ENCODE data around the gene UPK3B.
"Not testable (repeated sequence)": the region's sequence is repeated elsewhere in the genome, so short reads cannot be mapped to it uniquely, and the experiment has no call there.

UPK3B gene

DNA sequence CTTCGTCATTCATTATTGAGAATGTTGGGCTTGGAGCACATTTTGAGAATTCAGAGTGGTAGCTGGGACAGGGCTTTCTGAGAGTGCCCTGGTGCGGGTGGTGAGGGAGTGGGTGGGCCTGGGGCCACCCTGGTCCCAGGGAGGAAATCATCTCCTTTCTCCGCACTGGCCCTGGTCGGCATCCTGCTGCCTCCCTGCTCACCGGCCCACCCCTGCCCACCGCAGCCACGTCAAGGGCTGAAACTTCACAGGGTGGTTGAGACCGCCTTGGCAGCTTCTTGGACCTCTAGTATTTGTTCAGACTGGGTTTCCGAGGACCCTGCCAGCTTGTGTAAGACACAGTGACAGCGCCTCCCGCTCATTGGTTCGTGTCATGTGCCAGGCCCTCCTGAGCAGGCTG is 25.9 kb upstream of the UPK3B start:
- not testable (repeated sequence) for H3K4me3 ChIP-seq (ENCODE audit: control insufficient read depth, low read depth, low read length); DNase-seq (ENCODE audit: low read depth)

DNA sequence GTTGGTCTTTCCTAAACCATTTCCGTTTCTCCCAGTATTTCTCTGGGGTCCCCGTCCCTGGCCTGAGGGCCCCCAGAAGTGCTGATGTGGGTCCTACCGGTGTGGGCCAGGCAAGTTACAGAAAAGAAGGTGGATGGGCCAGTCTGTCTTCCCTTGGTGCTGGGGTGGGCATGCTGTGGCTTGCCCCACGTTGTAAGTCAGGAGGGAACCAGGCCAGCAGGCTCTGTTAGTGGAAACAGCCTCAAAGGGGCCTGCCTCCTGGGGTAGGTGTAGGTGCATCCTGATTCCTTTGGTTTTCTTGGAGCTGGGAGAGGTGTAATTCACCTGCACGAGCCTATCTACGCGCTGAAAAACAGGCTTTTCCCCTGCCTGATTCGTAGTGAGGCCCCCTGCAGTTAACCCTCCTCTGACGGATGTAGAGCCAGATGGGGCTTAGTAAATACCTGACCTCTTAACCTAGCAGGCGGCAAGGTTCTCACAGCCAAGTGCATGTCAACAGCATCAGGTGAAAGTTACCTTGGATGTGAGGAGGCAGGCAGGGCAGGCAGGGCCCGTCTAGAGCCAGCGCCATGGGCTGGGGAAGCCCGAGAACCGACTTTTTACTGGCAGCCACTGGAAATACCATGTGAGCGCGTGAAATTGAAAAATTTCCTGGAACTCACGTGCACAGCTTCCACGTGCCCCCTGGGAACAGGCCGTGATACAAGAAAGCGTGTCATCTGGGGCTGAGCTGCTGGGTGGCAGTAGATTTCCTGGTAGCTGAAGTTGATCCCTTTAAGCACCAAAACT is 24.3 kb upstream of the UPK3B start:
- not testable (repeated sequence) for H3K4me3 ChIP-seq (ENCODE audit: control insufficient read depth, low read depth, low read length); DNase-seq (ENCODE audit: low read depth)

DNA sequence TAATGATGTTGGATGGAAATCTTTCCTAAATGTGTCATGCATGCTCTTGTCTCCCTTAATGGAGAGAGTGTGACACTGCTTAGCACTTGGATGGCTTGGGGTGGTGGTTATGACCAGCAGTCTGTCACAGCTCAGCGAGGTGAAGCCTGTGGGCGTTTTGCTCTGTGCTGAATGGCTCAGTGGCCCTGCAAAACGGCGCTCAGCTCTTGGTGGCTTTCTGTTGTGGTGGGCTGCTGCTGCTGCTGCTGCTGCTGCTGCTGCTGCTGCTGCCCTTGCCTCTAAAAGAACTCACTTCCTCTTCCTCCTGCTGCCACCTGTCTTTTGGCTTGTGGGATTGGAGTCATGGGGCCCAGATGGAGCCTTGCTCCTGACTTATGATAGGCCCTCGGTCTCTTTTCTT is 23.7 kb upstream of the UPK3B start:
- DNase-seq (ENCODE audit: low read depth): not testable (repeated sequence)

DNA sequence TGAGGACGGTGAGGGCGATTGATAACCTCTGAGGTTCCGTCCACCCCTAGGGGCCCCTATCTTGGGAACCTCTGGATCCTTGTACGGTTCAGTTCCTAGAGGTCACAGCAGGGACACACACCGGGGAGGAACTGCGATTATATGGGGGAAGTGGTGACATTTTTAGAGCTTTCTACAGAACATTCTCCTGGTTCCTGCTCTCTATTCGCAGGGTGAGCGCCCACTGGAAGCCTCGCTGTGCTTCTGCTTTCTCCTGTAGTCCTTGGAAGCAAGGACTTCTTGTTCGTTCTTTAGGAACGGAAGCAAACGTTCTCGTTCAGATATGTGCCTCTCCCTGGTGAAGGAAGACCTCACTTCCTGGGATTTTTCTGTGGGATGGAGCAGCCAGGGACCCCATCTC is 22.4 kb upstream of the UPK3B start:
- DNase-seq (ENCODE audit: low read depth): not testable (repeated sequence)

More for the DNA sequence above, 23.7 kb upstream of the UPK3B start:
- H3K4me3 ChIP-seq (ENCODE audit: control insufficient read depth, low read depth, low read length): not testable (repeated sequence)

DNA sequence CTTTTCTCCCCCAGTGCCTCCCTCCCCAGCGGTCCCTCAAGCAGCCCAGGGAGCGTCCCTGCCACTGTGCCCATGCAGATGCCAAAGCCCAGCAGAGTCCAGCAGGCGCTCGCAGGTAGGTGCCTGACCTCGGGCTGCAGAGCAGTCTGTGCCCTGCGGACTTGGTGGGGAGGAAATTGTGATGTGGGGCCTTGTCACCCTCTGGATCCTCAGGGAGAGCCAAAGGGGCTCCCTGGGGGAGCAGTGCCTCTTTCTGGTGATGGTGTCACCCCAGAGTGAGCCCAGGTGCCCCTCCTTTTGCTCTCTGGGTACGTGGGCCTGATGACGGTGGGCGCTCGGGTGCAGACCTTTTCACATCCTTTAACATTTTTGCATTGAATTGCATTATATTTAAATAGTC is 18.2 kb upstream of the UPK3B start:
- not testable (repeated sequence) for H3K4me3 ChIP-seq (ENCODE audit: control insufficient read depth, low read depth, low read length); DNase-seq (ENCODE audit: low read depth)

More for the DNA sequence above, 22.4 kb upstream of the UPK3B start:
- not testable (repeated sequence) for H3K4me3 ChIP-seq (ENCODE audit: control insufficient read depth, low read depth, low read length)

DNA sequence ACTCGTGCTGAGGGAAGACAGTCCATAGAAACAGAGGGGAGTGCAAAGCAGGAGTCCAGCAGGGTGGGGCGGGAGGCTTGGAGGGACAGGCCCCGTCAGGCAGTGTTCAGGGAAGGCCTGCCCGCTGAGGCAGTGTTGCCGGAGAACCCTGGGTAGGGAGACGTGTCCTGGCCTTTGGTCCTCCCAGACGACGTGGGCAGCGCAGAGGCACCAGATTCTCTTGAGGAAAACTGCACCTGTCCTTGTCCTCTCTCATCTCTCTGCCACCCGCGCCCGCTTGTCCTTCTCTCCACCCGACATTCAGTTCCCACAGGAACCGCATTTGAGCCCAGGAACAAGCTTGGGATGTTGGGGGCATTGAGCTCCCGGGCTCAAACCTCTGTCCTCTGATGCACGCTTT is 14.6 kb upstream of the UPK3B start:
- not testable (repeated sequence) for DNase-seq (ENCODE audit: low read depth); H3K4me3 ChIP-seq (ENCODE audit: control insufficient read depth, low read depth, low read length)

DNA sequence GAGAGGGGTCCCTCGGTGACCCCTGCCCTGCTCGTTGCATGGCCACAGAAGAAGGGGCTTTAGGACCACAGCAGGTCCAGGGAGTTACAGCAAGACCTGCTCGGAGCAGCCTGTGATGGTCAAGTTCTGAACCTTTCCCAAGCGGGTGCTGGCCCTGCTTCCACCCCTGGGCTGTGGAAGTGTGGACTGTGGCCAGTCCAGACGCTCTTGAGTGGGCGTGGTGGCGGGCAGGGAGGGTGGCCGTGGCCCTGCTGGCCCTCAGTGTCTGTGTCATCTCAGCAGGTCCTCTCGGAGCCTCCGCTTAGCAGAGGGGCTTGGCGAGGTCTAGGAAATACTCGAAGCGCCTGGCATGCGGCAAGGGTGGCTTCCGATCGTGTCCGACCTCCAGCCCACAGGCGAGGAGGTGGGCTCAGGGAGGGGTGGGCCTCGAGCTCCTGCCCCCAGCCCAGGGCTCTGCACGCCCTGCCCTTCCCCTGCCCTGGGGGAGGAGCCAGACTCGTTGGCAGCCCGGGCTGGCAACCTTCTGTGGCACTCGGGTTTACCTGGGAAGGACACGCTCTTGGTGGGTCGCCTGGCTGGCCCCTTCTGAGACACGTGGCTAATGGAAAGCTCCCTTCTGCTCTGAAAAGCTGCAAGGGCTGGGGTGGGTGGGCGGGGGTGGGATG is 12.3 kb upstream of the UPK3B start:
- not testable (repeated sequence) for H3K4me3 ChIP-seq (ENCODE audit: control insufficient read depth, low read depth, low read length)

DNA sequence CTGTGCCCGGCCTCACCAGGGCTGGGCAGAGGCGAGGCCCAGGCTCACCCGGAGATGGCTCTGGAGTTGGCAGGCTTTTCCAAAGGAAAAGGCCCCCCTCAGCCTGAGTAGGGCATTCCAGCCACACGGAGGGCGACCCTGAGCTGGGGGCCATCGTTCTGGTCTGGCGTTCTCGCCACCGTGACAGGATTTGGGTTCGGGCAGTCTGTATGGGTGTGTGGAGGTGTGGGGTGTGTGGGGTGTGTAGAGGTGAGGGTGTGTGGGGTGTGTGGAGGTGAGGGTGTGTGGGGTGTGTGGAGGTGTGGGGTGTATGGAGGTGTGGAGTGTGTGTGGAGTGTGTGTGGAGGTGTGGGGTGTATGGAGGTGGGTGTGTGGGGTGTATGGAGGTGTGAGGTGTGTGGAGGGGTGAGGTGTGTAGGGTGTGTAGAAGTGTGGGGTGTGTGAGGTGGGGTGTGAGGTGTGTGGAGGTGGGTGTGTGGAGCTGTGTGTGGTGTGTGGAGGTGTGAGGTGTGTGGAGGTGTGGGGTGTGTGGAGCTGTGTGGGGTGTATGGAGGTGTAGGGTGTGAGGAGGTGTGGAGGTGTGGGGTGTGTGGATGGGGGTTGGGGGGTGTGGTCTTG is 11.7 kb upstream of the UPK3B start:
- not testable (repeated sequence) for H3K4me3 ChIP-seq (ENCODE audit: control insufficient read depth, low read depth, low read length); DNase-seq (ENCODE audit: low read depth)

More for the DNA sequence above, 12.3 kb upstream of the UPK3B start:
- not testable (repeated sequence) for DNase-seq (ENCODE audit: low read depth)

DNA sequence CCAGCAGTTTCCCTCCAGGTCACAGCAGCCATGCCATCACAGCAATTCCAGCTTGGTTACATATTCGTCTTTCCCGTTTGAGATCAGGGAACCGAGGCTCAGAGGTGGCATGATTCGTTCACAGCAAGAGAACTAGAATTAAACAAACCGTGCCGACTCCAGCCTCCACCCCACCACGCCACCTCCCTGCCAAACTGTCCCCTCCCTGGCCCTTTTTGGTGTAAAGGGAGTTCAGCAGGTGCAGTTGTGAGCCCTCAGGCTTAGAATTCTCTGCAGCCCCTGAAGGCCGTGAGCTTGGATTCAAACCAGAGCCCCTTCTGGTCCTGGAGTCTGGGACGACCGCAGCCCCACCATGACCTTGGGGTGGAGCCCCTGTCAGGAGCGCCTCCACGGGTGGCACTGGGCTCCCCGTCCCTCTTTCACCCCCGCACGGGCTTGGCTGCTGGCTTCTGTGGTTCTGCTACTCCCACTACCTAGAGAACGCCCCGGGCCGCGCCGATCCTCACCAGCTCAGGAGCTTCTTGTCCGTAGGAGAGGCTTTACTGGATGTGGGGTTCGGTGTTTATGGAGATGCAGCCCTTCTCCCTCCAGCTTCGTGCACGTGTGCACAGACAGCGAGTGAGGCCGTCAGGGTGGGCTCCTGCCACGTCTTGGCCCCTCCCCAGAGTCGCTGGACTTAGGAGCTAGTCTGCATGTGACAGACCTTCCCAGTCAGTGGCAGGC is 11.0 kb upstream of the UPK3B start:
- DNase-seq (ENCODE audit: low read depth); H3K4me3 ChIP-seq (ENCODE audit: control insufficient read depth, low read depth, low read length): not testable (repeated sequence)

DNA sequence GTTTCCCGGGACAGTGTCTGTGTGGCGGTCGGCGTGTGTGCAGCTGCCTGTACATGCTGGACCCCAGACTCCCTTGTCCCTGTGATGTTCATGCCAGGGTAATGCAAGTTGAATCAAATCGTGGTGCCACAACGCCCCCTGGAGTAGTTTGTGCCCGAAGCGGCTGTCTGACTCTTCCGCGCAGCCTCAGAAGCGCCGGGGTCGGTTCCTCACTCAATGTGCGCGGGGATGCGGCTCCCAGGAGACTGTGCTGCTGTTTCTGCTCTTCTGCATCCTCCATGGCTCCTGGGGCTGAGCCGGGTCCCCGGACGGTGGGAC is 10.5 kb upstream of the UPK3B start:
- H3K4me3 ChIP-seq (ENCODE audit: control insufficient read depth, low read depth, low read length); DNase-seq (ENCODE audit: low read depth): not testable (repeated sequence)

DNA sequence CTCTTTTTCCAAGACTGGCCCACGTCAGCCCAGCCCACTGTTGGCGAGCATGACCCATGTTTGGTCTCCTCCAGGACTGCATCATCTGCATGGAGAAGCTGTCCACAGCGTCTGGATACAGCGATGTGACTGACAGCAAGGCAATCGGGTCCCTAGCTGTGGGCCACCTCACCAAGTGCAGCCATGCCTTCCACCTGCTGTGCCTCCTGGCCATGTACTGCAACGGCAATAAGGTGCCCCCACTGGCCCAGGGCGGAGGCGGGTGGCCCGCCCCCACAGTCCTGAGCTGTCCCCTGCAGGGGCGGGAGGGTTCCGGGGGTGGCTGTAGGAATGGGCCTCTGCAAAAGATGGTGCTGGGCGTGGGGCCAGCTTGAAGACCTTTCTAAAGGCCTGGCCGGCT is 8.1 kb upstream of the UPK3B start:
- not testable (repeated sequence) for DNase-seq (ENCODE audit: low read depth); H3K4me3 ChIP-seq (ENCODE audit: control insufficient read depth, low read depth, low read length)

DNA sequence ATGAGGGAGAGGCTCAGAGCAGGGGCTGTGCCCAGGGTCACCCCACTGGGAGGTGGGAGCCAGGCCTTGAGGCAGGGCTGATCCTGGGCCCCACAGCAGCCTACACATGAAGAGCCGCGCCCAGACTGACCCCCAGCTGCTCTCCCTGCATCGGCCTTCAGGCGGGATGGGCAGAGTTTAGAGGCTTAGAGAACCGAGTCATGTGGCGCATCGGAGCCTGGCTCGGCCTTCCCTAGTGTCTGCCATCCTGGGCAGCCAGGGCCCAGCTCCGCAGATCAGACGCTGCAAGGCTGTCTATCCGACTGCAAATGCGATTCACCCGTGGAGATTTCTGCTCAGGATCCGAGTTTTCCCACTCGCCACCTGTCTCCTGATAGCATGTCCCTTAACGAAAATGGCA is 7.5 kb upstream of the UPK3B start:
- H3K4me3 ChIP-seq (ENCODE audit: control insufficient read depth, low read depth, low read length); DNase-seq (ENCODE audit: low read depth): not testable (repeated sequence)

DNA sequence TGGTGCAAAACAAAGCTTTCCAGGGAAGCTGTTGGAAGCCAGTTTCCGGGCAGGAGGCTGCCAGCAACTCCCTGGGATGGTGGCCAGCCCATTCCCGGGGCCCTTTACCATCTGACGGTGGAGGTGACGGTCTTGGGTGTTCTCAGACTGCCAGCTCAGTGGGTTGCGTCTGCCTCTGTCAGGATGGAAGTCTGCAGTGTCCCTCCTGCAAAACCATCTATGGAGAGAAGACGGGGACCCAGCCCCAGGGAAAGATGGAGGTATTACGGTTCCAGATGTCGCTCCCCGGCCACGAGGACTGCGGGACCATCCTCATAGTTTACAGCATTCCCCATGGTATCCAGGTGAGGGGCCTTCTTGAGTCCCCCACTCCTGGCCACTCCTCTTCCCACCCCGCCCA is 7.1 kb upstream of the UPK3B start:
- not testable (repeated sequence) for DNase-seq (ENCODE audit: low read depth); H3K4me3 ChIP-seq (ENCODE audit: control insufficient read depth, low read depth, low read length)

DNA sequence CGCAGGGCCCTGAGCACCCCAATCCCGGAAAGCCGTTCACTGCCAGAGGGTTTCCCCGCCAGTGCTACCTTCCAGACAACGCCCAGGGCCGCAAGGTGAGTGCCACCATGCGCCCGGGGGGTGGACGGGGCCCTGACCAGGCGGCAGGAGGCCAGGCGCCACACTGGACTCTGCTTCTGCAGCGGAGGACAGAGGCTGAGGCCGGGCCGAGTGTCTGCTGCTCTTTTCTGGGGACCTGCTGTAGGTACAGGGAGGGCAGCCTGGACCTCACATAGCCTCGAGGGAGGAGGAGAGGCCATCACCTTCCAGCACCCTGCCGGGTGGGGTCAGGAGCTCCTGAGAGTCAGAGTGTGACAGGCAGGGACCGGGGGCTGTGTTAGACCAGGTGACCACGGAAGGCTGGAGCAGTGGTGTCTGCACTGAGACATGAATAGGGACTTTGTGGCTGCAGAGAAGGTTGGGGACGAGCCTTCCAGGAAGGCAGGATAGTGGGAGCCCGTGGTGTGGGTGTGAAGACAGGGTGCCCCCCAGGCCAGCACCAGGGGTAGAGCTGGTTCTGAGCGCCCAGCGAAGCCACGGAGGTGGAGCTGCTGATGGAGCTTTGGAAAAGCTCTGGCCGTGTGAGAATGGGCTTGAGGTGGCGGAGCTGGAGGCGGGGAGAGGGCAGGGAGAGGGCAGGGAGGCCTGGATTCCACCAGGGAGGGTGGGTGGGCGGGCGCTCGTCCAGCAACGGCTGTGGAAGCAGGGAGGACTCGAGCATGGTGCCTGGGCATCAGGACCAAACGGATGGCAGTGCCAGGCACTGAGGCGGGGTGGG is 5.8 kb upstream of the UPK3B start:
- not testable (repeated sequence) for H3K4me3 ChIP-seq (ENCODE audit: control insufficient read depth, low read depth, low read length); DNase-seq (ENCODE audit: low read depth)
